ENCODE data around the gene PPP1CA.
A peak's percentile ranks its signal among the peaks of the same experiment; 100 is the strongest.

The PPP1CA gene

DNA sequence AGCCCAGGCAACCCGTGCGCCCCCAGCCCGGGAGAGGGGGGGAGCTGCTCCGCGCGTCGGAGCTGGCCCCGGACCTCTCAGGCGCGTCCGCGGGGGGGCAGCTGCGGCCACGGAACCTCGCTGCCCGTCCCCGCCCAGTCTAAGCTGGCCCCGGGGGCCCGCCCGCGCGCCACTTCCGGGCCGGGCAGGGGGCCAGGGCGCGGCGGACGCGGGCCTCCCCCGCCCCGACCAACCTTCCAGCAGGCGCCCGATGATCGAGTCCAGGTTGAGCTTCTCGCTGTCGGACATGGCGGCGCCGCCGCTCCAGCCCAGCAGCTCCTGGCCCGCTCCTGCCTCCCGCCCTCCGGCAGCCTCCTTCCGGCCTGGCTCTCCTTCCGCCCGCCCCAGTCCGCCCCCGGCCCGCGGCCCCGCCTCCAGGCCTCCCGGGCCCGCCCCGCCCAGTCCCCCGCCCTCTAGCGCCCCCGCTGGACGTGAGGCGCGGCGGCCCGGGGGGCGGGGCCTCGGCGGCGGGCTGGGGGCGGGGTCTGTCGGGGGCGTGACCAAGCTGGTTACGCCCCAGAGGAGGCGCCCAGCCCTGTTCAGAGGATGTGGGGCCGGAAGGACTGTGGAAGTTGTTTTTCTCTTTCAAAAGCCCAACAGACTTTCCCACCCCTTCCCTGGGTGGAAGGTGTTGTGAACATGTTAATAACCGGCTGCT lies at the start of gene PPP1CA:
PPP1CA (minus strand) TSS at position 364 of the 697 bp plus-strand sequence; CDS start at position 288, 76 bp downstream.
- FAIRE-seq (no peak), DNase-seq (ENCODE audit: low spot score) (peak; percentile 98)

DNA sequence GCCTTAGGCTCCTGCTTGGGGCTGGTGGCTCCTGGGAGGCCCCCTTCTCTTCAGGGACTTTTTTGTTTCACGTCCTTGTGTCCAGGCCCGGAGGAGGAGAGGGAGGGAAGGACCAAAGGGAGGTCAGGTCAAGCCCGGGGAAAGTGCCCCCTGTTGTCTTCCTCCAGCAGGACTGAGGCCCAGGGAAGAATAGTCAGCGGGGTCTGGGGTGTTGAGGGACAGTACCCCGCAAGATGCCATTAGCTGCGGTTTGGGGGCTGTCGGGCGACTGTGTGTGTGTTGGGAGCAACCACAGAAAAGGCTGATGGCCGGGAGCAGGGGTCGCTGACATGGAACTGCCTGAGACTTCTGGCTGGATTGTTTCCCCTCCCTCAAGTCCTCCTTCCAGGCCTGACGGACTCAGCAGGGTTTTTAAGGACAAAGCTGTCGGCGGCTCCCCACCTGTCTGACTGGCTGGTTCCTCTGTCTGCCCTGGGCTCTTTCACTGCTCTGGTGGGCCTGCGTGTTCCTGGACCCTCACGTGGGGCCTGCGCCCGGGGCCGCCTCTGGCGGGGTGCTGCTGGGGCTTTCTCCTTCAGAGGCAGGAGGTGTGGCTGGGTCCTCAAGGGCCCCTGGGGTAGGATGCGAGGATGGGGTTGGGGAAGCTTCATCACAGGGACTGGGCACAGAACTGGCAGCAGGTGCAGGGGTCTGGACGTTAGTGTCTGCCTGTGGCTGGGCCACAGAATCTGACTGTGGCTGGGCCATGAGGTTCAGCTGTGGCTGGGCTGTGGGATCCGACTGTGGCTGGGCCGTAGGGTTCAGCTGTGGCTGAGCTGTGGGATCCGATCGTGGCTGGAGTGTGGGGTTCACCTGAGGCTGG lies 49.4 kb upstream of the PPP1CA start:
- FAIRE-seq (no peak), DNase-seq (ENCODE audit: low spot score) (no peak)

DNA sequence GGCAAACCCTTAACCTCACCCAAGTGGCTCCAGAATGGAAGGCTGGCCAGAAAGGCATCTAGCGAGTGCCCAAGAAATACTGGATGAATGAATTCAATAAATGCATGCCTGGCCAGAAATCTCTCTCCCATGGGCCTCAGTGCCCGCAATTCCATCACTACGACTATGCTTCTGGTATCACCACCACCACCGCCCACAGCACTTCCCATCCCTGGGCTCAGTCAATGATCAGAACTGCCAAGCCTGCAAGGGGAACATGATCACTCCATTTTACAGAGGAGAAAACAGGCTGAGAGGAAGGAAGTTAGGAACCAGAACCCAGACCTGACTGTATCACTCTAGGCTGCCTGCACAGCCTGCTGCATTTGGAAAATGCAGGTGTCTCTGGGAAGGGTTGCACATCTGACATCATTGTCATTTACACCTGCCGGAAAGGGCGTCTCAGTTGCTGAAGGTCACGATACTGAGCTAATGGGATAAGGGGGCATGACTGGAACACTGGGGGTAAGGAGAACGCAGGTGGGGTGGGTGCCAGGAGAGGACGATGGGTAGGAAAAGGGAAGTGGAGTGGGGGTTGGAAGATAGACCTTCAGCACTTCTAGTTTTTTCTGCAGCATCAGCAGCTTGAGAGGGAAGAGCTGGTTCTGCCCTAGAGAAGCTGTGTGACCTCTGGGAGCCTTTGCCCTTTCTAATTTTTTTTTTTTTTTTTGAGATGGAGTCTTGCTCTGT lies 47.6 kb upstream of the PPP1CA start:
- no peak for DNase-seq (ENCODE audit: low spot score)
- no peak for FAIRE-seq

DNA sequence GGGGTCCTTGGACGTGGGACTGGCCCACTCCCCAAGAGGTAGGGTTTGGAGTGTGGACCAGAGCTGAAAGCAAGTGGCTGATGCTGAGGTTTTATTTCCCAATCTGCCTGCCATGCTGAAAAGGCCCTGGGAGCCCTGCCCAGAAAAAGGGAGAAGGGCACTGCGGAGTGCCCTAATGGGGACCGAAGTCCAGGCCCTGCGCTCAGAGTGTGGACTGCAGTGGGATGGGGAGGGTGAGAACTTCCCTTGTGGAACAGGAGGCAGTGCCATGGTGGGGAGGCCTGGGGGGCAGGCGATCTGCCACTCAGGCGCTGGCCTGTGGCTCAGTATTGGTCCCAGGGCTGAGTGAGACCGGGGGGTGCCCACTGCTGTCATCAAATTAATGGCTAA lies 46.6 kb upstream of the PPP1CA start:
- DNase-seq (ENCODE audit: low spot score): no peak
- no peak for FAIRE-seq

DNA sequence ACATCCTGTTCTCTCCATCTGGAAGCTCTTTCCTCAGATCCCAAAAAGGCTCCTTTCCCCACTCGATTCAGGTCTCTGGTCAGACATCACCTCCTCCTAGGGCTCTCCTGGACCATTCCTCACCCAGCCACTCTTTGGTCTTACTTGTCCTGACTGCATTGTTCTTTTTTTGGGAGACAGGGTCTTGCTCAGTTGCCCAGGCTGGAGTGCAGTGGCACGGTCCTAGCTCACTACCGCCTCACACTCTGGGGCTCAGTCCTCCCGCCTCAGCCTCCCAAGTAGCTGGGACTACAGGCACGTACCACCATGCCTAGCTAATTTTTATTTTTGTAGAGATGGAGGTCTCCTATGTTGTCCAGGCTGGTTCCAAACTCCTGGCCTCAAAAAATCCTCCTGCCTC lies 43.9 kb upstream of the PPP1CA start:
- no peak for DNase-seq (ENCODE audit: low spot score)
- FAIRE-seq: no peak

DNA sequence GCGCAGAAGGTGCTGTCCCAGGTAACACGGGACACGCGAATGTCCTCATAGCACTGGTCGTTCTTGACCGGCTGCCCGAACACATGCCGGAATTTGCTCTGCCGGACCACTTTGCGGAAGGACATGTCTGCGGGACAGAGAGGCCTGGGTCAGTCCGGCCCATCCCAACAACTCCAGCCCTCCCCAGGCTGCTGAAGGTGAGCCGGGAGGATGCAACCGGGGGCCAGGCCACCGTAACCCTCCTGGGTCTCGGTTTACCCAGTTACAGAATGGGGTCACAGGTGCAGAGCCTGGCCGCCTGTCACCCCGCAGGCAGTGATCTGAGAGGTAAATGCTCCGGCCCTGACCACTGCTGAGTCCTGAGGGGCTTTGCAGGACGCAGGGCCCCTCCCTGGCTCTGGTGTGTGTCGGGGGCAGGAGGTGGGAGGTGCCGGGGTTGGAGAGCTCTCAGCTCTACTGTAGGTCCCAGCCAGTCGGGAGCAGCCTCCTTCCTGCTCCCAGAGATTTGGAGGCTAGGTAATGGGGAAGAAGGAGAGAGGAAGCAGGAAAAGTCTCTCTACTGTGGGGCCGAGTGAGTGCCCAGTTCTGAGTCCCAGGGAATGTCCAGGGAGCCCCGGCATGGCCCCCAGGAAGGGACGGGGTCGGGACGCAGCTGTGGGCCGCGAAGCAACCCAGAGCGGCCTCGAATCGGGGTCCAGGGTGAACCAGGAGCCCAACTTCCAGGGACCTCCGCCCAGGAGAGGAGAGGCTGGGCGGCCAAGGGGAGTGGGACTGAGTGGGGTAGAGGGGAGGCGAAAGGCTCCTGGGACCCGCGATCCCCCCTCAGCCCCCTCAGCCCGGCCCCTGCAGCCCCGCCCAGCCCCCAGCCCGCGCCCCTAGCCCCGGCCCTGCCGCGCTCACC lies 41.1 kb upstream of the PPP1CA start:
- peak; percentile 21 for DNase-seq (ENCODE audit: low spot score)

DNA sequence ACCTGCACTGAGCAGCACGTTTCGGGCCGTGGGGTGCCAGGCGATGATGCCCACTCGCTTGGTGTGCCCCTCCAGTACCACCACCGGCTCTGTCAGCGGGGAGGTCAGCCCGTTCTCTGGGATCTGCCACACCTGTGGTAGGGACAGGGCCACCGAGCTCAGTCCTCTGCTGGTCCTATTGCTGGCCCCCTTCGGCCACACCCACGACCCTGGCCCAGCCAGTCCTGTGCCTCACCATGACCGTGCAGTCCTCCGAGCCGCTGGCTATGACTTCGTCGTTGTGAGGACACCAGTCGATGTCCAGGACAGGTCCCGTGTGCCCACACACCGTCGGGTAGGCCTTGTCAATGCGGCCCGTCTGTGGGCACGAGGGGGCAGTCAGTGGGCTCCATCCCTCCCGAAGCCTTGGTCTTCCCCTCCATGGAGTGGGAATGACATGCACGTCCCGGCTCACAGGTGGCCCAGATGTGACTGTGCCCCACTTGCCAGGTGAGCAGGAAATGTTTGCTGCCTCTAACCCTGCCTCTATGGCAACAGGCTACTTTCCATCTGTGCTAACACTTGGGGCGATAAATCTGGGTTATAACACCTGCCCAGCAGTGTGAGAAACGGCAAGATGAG lies 40.2 kb upstream of the PPP1CA start:
- FAIRE-seq (no peak), DNase-seq (ENCODE audit: low spot score) (no peak)

More for the DNA sequence above, 41.1 kb upstream of the PPP1CA start:
- FAIRE-seq: no peak

DNA sequence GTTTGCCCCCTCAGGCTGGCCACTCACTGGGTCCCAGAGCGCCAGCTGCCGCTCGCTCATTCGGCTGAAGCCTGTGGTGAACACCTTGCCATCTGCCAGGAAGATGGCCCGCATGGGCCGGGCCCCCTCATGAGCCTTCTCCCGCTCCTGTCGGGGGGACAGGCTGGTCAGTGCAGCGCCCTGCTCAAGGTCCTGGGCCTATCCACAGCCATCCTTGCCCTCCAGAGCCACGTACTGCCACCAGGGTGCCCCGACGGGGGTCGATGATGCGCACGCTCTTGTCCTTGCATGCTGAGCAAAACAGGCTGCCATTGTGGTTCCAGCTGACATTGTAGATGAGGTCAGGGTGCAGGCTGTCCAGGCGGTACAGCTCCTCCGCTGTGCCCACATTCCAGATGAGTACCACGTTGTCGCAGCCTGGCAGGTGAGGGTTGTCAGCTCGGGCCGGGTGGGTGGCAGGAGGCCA lies 39.5 kb upstream of the PPP1CA start:
- FAIRE-seq (no peak), DNase-seq (ENCODE audit: low spot score) (no peak)

DNA sequence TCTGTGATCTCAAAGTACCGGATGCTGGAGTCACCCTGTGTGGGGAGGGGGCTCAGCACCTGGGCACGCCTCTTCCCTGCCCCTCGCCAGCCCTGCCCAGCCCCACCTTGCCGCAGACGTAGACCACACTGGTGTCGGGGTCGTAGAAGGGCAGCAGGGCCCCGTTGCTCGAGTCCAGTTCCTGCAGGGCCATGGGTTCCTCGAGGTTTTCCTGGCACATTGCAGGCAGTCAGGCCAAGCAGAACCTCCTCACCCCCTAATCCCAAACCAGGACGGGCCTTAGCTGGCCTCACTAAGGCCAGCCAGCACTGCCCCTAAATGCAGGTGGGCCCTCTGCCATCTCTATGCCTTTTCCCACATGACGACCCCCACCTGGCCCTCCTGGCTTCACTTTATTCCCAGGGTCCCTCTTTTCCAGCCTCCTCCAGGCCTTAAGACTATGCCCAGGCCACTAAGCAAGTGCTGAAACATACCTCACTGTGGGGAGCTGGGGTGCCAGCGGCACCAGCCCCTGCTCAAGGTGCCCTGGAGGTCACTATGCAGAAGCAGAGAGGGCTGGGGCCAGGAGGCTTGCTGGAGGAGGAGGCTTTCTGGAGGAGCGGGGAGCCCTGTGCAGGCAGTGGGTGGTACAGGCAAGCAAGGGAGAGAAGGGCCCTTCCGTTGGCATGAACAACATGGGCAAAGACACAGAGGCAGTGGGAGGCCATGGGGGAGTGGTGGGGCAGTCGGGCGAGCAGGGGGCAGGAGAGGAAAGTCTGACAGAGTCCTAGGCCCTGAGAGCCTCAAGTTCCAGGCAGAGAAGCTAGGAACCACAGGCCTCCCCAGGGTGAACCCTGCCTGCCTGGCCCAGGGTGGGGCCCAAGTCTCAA lies 38.8 kb upstream of the PPP1CA start:
- no peak for DNase-seq (ENCODE audit: low spot score)
- FAIRE-seq: no peak

DNA sequence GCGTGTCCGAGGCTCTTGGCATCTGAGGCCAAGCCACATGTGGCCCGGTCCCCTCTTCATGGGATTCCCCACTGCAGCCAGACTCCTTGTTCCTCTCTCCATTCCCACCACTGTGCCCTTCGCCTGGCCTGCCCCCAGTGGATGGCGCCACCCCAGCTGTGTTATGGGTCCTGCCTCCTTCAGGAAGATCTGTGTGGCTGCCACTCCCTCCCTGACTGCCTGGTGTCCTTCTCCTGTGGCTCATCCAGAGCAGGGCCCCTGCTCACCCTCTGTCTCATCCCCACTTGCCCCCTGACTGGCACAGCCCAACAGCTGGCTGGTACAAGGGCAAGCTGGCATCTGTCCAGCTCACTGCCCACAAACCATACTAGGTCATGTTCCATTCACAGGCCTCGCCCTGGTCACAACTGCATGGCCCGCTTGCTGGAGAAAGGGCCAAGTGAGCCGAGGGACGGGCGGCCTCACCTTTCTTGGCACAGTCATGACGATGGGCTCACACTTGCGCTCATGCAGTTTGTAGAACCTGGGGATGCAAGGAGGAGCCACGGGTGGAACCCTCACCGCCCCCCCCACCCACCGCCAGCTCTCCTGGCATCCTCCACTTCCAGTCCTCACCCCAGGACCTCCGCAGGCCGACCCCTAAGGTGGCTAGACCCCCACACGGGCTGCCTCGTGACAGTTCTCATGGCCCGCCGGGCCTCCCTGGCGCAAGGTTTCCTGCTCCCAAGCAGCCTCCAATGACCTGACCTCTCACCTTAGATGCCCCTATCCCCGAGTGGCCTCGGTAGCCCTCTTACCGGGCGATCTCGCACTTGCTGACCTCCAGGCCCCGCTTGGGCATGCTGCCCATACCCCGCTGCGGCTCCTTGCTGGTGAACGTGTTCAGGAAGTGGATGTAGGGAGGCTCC lies 37.9 kb upstream of the PPP1CA start:
- peak; percentile 17 for FAIRE-seq

DNA sequence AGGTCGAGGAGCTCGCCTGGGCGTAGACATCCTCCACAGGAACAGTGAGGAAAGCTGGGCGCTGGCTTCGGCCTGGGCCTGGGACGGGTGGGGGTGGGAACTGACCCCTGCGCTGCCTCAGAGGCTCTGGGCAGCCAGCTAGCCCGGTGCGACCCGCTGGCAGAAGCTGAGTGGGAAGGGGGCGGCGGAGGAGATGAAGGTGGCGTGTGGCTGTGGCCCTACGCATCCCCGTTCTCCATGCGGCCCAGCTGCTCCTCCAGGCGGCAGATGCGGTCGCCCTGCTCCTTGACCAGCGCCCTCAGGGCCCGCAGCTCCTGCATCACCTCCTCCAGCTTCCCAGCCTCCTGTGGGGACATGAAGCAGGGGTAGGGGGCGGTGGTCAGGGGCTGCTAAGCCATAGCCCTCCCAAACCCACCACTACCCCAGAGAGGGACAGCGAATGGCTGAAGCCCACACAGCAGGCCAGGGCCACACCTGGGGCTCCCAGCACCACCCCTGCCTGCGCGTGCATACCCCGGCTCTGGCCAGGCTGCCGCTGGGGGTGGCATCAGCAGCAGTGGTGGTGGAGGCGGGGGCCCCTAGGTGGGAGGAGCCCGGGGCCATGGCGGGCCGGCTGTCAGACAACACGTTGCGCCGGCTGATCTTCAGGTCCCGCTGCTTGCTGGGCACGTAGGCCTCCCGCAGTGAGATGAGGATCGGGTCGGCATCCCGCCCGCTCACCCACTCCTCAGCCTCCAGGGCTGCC lies 36.7 kb upstream of the PPP1CA start:
- FAIRE-seq: no peak
- no peak for DNase-seq (ENCODE audit: low spot score)

More for the DNA sequence above, 37.9 kb upstream of the PPP1CA start:
- no peak for DNase-seq (ENCODE audit: low spot score)

DNA sequence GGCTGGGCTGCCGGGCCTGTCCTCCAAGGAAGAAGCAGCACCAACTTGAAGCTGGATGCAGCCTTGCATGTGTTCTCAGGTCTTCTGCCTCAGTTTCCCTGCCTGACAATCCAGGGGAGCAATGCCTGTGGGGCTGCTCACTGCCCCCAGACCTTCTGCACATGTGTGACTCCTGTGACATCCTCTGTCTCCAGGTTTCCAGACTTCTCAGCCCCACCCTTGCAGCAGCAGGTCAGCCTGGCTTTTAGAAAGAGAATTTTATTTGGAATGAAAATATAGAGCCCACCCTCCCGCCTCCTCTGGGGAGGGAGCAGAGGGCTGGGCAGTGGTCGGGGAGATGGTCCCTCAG lies 36.1 kb upstream of the PPP1CA start:
- DNase-seq (ENCODE audit: low spot score): no peak
- no peak for FAIRE-seq

DNA sequence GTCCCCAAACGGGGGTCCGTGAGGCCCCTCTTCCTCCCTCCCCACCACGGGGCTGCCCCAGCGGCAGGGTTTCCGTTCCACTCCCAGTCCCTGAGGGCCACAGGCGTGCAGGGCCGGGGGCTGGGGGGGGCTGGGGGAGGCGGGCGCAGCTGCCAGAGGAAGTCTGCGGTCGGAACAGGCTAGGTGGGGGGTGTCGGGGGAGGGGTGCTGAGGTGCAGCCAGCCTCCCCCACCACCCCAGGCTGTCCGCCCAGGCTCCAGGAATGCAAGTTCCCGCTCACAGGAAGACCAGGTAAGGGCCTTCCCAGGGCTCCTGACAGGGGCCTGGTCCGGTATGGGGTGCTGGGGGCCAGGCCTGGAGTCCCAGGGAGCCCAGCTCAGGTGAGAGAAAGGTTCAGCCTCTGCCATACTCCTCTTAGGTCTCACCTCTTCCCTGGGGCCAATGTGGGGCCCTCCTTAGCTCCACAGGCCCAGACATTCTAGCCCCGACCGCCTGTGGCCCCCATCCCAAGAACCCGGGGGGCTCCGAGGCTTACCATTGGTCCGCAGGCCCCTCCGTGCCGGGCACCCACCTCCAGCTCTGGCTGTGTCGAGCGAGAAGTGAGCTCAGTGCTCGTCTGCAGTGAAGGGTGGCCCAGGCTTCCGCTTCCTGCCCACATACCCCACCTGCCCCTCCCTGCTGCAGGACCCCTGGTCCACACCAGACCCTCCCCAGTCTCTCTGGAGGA lies 35.6 kb upstream of the PPP1CA start, which contains the start of gene PTPRCAP:
PTPRCAP (minus strand) TSS at position 601 of the 727 bp plus-strand sequence; CDS start at position 538, 63 bp downstream.
- DNase-seq (ENCODE audit: low spot score) (no peak), FAIRE-seq (no peak)

DNA sequence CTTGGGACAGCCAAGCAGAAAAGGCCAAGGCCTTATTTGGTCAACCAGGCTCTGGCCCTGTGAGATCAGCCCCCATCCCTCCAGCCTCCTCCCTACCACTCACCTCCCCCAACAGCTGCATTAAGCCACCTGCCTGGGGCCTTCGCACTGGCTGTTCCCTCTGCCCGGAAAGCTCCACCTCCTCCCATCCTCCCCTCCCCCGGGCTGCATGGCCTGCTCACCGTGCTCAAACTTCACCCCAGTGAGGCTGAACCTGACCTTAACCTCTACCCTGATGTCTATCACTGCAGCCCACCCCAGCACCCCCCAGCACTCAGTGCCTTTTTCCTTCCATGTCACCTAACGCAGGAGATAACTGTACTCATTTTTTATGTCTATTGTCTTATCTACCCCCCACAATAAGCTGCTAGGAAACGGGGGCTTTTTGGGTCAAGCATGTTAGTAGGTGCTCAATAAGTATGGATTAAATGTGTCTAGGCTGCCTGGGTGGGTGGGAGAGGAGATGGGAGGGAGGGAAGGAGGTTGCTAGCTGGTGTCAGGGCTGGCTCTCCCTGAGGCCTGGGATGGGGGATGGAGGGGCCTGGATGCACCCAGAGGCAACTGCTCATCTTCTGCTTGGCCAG lies 34.9 kb upstream of the PPP1CA start:
- no peak for FAIRE-seq
- peak; percentile 37 for DNase-seq (ENCODE audit: low spot score)

DNA sequence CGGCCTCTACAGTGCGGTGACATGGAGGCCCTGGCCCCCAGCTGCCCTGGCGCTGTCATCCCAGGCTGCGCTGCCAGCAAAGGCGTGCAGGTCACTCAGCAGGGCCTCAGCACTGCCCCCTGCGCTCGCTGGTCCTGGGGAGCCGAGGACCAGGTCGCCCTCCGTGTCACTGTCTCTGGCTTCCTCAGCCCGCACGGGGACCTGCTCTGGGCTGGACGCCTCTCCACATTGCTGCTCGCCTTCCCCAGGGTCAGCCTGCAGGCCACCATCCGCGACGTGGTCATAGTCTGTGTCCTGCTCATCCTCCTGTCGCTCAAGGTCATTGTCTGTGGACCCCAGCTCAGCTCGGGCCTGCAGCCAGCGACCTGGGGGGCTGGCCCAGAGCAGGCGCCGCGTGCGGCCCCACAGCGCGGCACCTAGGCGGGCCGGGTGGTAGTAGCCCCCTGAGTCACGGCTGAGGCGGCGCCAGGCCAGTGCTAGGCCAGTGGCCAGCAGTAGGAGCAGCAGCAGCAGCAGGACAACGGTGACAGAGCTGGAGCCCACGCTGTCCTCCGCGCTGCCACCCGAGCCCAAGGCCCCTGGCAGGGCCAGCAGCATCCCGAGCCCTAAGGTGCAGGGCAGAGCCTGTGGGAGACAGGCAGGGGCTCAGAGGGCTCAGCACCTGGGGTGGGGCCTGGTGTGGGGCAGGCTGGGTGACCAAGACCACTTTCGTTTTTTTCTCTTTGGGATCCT lies 34.2 kb upstream of the PPP1CA start:
- no peak for FAIRE-seq

More for the DNA sequence above, 34.2 kb upstream of the PPP1CA start:
- no peak for DNase-seq (ENCODE audit: low spot score)
